Activated naive CD8-positive, alpha-beta T cell treated with anti-CD3 and anti-CD28 coated beads, Interleukin-2, amount 50 U/mL, for 24 hours (primary cell): ENCODE measurements around the gene NTRK3.

Source experiments
- ATAC-seq: fragments of 150-1000 bp; cut with Tn5 transposase; one replicate; pipeline ENCODE4 v1.10.0; 2021
- DNase-seq: peaks from one replicate; pipeline ENCODE4 v3.0.0; 2021
- H3K27ac Mint-ChIP-seq: one replicate; pipeline ENCODE4 v1.8.0; 2021; ENCODE audit warnings: mild to moderate bottlenecking, mixed read lengths
- H3K27me3 Mint-ChIP-seq: one replicate; pipeline ENCODE4 v1.8.0; 2021; ENCODE audit warnings: mixed read lengths
- H3K36me3 Mint-ChIP-seq: one replicate; pipeline ENCODE4 v1.8.0; 2021; ENCODE audit warnings: low read depth, mixed read lengths
- H3K4me1 Mint-ChIP-seq: one replicate; pipeline ENCODE4 v1.8.0; 2021; ENCODE audit warnings: mixed read lengths
- H3K4me3 Mint-ChIP-seq: one replicate; pipeline ENCODE4 v1.8.0; 2021; ENCODE audit warnings: mild to moderate bottlenecking, moderate library complexity, mixed read lengths
- H3K9me3 Mint-ChIP-seq: one replicate; pipeline ENCODE4 v1.8.0; 2021; ENCODE audit warnings: mixed read lengths

Gene NTRK3

GRCh38 chr15:88256279-88257230 lies at the start of gene NTRK3:
Gene NTRK3 (minus strand): TSS chr15:88256739. CDS start chr15:88256153, 586 bp downstream.
- ATAC-seq (no peak), DNase-seq (no peak)
- peak within 1 kb of the TSS; percentile 68 for H3K4me3 Mint-ChIP-seq
- no peaks in the 10 kb centered on the region for H3K36me3 Mint-ChIP-seq
- peaks cover 69% of the 10 kb centered on the region for H3K27me3 Mint-ChIP-seq
- no peaks in the 10 kb centered on the region for H3K9me3 Mint-ChIP-seq
- H3K4me1 Mint-ChIP-seq = peaks cover 18% of the 10 kb centered on the region
- H3K27ac Mint-ChIP-seq = no peak within 1 kb of the TSS

GRCh38 chr15:88303395-88303794 lies 46.9 kb upstream of the NTRK3 start:
- Mint-ChIP-seq H3K4me1 (no peaks in the 10 kb centered on the region), H3K27me3 (peaks cover 5% of the 10 kb centered on the region), H3K27ac (no peak overlapping the region), H3K4me3 (no peak overlapping the region), H3K36me3 (no peaks in the 10 kb centered on the region), H3K9me3 (no peaks in the 10 kb centered on the region)
- no peak for ATAC-seq
- no peak for DNase-seq

- Mint-ChIP-seq H3K4me3 (no peak overlapping the region), H3K4me1 (no peaks in the 10 kb centered on the region), H3K36me3 (no peaks in the 10 kb centered on the region), H3K27me3 (peaks cover 5% of the 10 kb centered on the region), H3K27ac (no peak overlapping the region), H3K9me3 (no peaks in the 10 kb centered on the region)
- DNase-seq = no peak
- ATAC-seq = no peak
Observed at GRCh38 chr15:88302373-88302772, 45.8 kb upstream of the NTRK3 start.

GRCh38 chr15:88301311-88301710 lies 44.8 kb upstream of the NTRK3 start:
- H3K4me3 Mint-ChIP-seq = no peak overlapping the region
- no peak for DNase-seq
- H3K27ac Mint-ChIP-seq = no peak overlapping the region
- peaks cover 5% of the 10 kb centered on the region for H3K27me3 Mint-ChIP-seq
- ATAC-seq = no peak
- H3K36me3 Mint-ChIP-seq = no peaks in the 10 kb centered on the region
- no peaks in the 10 kb centered on the region for H3K9me3 Mint-ChIP-seq
- no peaks in the 10 kb centered on the region for H3K4me1 Mint-ChIP-seq

- no peak for ATAC-seq
- Mint-ChIP-seq H3K27ac (no peak overlapping the region), H3K9me3 (no peaks in the 10 kb centered on the region), H3K27me3 (peaks cover 5% of the 10 kb centered on the region), H3K4me1 (no peaks in the 10 kb centered on the region), H3K36me3 (no peaks in the 10 kb centered on the region), H3K4me3 (no peak overlapping the region)
- DNase-seq = no peak
Observed at GRCh38 chr15:88300861-88301260, 44.3 kb upstream of the NTRK3 start.

GRCh38 chr15:88300089-88300488 lies 43.5 kb upstream of the NTRK3 start:
- Mint-ChIP-seq H3K4me3 (no peak overlapping the region), H3K36me3 (no peaks in the 10 kb centered on the region), H3K9me3 (no peaks in the 10 kb centered on the region), H3K4me1 (no peaks in the 10 kb centered on the region), H3K27ac (no peak overlapping the region), H3K27me3 (peaks cover 5% of the 10 kb centered on the region)
- no peak for ATAC-seq
- DNase-seq = no peak

GRCh38 chr15:88299497-88299896 lies 43.0 kb upstream of the NTRK3 start:
- H3K27ac Mint-ChIP-seq = no peak overlapping the region
- ATAC-seq = no peak
- no peaks in the 10 kb centered on the region for H3K4me1 Mint-ChIP-seq
- no peak overlapping the region for H3K4me3 Mint-ChIP-seq
- no peak for DNase-seq
- no peaks in the 10 kb centered on the region for H3K36me3 Mint-ChIP-seq
- no peaks in the 10 kb centered on the region for H3K9me3 Mint-ChIP-seq
- H3K27me3 Mint-ChIP-seq = peaks cover 5% of the 10 kb centered on the region

- no peak overlapping the region for H3K4me3 Mint-ChIP-seq
- H3K27ac Mint-ChIP-seq = no peak overlapping the region
- peak; percentile 13 for ATAC-seq
- no peaks in the 10 kb centered on the region for H3K4me1 Mint-ChIP-seq
- no peaks in the 10 kb centered on the region for H3K9me3 Mint-ChIP-seq
- peaks cover 27% of the 10 kb centered on the region for H3K27me3 Mint-ChIP-seq
- no peak for DNase-seq
- H3K36me3 Mint-ChIP-seq = no peaks in the 10 kb centered on the region
Observed at GRCh38 chr15:88288661-88289060, 32.1 kb upstream of the NTRK3 start.

- Mint-ChIP-seq H3K27me3 (peaks cover 31% of the 10 kb centered on the region), H3K36me3 (no peaks in the 10 kb centered on the region), H3K9me3 (no peaks in the 10 kb centered on the region), H3K27ac (no peak overlapping the region), H3K4me3 (no peak overlapping the region), H3K4me1 (no peaks in the 10 kb centered on the region)
- ATAC-seq (no peak), DNase-seq (no peak)
Observed at GRCh38 chr15:88288206-88288605, 31.7 kb upstream of the NTRK3 start.

GRCh38 chr15:88284318-88284998 lies 27.9 kb upstream of the NTRK3 start:
- Mint-ChIP-seq H3K27me3 (peaks cover 45% of the 10 kb centered on the region), H3K4me1 (no peaks in the 10 kb centered on the region), H3K9me3 (no peaks in the 10 kb centered on the region), H3K27ac (no peak overlapping the region), H3K36me3 (no peaks in the 10 kb centered on the region), H3K4me3 (no peak overlapping the region)
- ATAC-seq = peak; percentile 7
- no peak for DNase-seq

GRCh38 chr15:88282614-88283013 lies 26.1 kb upstream of the NTRK3 start:
- H3K27ac Mint-ChIP-seq = no peak overlapping the region
- no peaks in the 10 kb centered on the region for H3K4me1 Mint-ChIP-seq
- H3K27me3 Mint-ChIP-seq = peaks cover 46% of the 10 kb centered on the region
- ATAC-seq (no peak), DNase-seq (no peak)
- no peak overlapping the region for H3K4me3 Mint-ChIP-seq
- no peaks in the 10 kb centered on the region for H3K9me3 Mint-ChIP-seq
- H3K36me3 Mint-ChIP-seq = no peaks in the 10 kb centered on the region

- Mint-ChIP-seq H3K9me3 (no peaks in the 10 kb centered on the region), H3K27me3 (peaks cover 16% of the 10 kb centered on the region), H3K4me1 (no peaks in the 10 kb centered on the region), H3K4me3 (no peak overlapping the region), H3K27ac (no peak overlapping the region), H3K36me3 (no peaks in the 10 kb centered on the region)
- ATAC-seq = no peak
- DNase-seq = no peak
Observed at GRCh38 chr15:88276821-88277410, 20.4 kb upstream of the NTRK3 start.

- no peak for ATAC-seq
Observed at GRCh38 chr15:88275804-88276203, 19.3 kb upstream of the NTRK3 start.

GRCh38 chr15:88274553-88275460 lies 18.3 kb upstream of the NTRK3 start:
- DNase-seq = peak; percentile 73
- no peak overlapping the region for H3K4me3 Mint-ChIP-seq
- peak; percentile 58 for ATAC-seq
- H3K36me3 Mint-ChIP-seq = no peaks in the 10 kb centered on the region
- no peaks in the 10 kb centered on the region for H3K4me1 Mint-ChIP-seq
- no peak overlapping the region for H3K27ac Mint-ChIP-seq
- peaks cover 12% of the 10 kb centered on the region for H3K27me3 Mint-ChIP-seq
- no peaks in the 10 kb centered on the region for H3K9me3 Mint-ChIP-seq

More at GRCh38 chr15:88275804-88276203, 19.3 kb upstream of the NTRK3 start:
- peaks cover 13% of the 10 kb centered on the region for H3K27me3 Mint-ChIP-seq
- no peak overlapping the region for H3K4me3 Mint-ChIP-seq
- H3K9me3 Mint-ChIP-seq = no peaks in the 10 kb centered on the region
- H3K27ac Mint-ChIP-seq = no peak overlapping the region
- DNase-seq = no peak
- no peaks in the 10 kb centered on the region for H3K36me3 Mint-ChIP-seq
- no peaks in the 10 kb centered on the region for H3K4me1 Mint-ChIP-seq
